HFFc6 (cell line): ENCODE measurements around the gene CDH18. TPM values are rescaled to one million over a fixed set of nuclear protein-coding genes. Genes with fewer than 3 reads are reported as not detected.
"Not testable (repeated sequence)": the region's sequence is repeated elsewhere in the genome, so short reads cannot be mapped to it uniquely, and the experiment has no call there.

Experiments used
- DNase-seq: peaks from one replicate; pipeline ENCODE4 v3.0.0-alpha.2; 2018
- H3K27ac Mint-ChIP-seq: 2 replicates; pipeline ENCODE4 v1.8.0; 2020; ENCODE audit warnings: mild to moderate bottlenecking, mixed read lengths
- H3K27me3 Mint-ChIP-seq: 2 replicates; pipeline ENCODE4 v1.8.0; 2021; ENCODE audit warnings: mild to moderate bottlenecking, moderate library complexity, mixed read lengths; ENCODE audit not compliant: insufficient read depth
- H3K36me3 Mint-ChIP-seq: 2 replicates; pipeline ENCODE4 v1.8.0; 2021; ENCODE audit warnings: low read depth, mixed read lengths
- H3K4me1 Mint-ChIP-seq: 2 replicates; pipeline ENCODE4 v1.8.0; 2020; ENCODE audit warnings: low read depth, mixed read lengths
- H3K4me3 Mint-ChIP-seq: 2 replicates; pipeline ENCODE4 v1.8.0; 2020; ENCODE audit warnings: mild to moderate bottlenecking, moderate library complexity, mixed read lengths
- H3K9me3 Mint-ChIP-seq: 2 replicates; pipeline ENCODE4 v1.8.0; 2020; ENCODE audit warnings: mild to moderate bottlenecking, mixed read lengths
- CTCF ChIP-seq: fragments of 200-600 bp; sonication (generic); IDR thresholded peaks from 2 replicates; pipeline ENCODE4 v1.5.0; 2021; ENCODE audit warnings: antibody characterized with exemption, mild to moderate bottlenecking
- total RNA-seq, 6 experiments: library from RNA; stranded (reverse); fragmentation: NEBNext Ultra II Directional; extraction: Animal tissue kit (Norgen Biotek cat#: 25700); gene quantifications; 2 replicates in 1 of 6; 3 replicates in 5 of 6; pipeline ENCODE4 v1.2.3, GENCODE V29; 2021

CDH18 gene
- total RNA-seq, 6 experiments from 2014 or later, result 0.38 to 0.72 (median 0.58) TPM; not detected in 1

GRCh38 chr5:19802686-19803085 is 185.3 kb downstream of the CDH18 start:
- no peaks in the 10 kb centered on the region for H3K27me3 Mint-ChIP-seq
- no peak for TF ChIP-seq CTCF
- H3K36me3 Mint-ChIP-seq, result no peaks in the 10 kb centered on the region
- peak overlapping the region; percentile 54; the same call in 1 of the 2 replicates for H3K4me3 Mint-ChIP-seq
- DNase-seq, result no peak
- no peaks in the 10 kb centered on the region; the same call in 1 of the 2 replicates for H3K4me1 Mint-ChIP-seq
- no peak overlapping the region for H3K27ac Mint-ChIP-seq
- no peaks in the 10 kb centered on the region for H3K9me3 Mint-ChIP-seq

- TF ChIP-seq CTCF, result peak; percentile 77
- peak; percentile 67 for DNase-seq
These were observed 192.8 kb downstream of the CDH18 start for GRCh38 chr5:19795218-19795617.

GRCh38 chr5:19790829-19791466 is 197.1 kb downstream of the CDH18 start:
- TF ChIP-seq CTCF, result no peak
- H3K9me3 Mint-ChIP-seq, result no peaks in the 10 kb centered on the region
- H3K4me3 Mint-ChIP-seq, result no peak overlapping the region
- no peak overlapping the region for H3K27ac Mint-ChIP-seq
- DNase-seq, result no peak
- no peaks in the 10 kb centered on the region for H3K36me3 Mint-ChIP-seq
- H3K4me1 Mint-ChIP-seq, result peaks cover 7% of the 10 kb centered on the region
- peaks cover 7% of the 10 kb centered on the region; the same call in 1 of the 2 replicates for H3K27me3 Mint-ChIP-seq

More at GRCh38 chr5:19795218-19795617, 192.8 kb downstream of the CDH18 start:
- H3K4me1 Mint-ChIP-seq, result peaks cover 16% of the 10 kb centered on the region
- no peaks in the 10 kb centered on the region for H3K9me3 Mint-ChIP-seq
- no peak overlapping the region for H3K27ac Mint-ChIP-seq
- no peaks in the 10 kb centered on the region for H3K36me3 Mint-ChIP-seq
- H3K4me3 Mint-ChIP-seq, result no peak overlapping the region
- peaks cover 7% of the 10 kb centered on the region; the same call in 1 of the 2 replicates for H3K27me3 Mint-ChIP-seq

- TF ChIP-seq CTCF, result no peak
- no peaks in the 10 kb centered on the region for H3K9me3 Mint-ChIP-seq
- no peak overlapping the region for H3K4me3 Mint-ChIP-seq
- H3K36me3 Mint-ChIP-seq, result no peaks in the 10 kb centered on the region
- no peak for DNase-seq
- H3K27ac Mint-ChIP-seq, result no peak overlapping the region
- H3K4me1 Mint-ChIP-seq, result no peaks in the 10 kb centered on the region
- H3K27me3 Mint-ChIP-seq, result no peaks in the 10 kb centered on the region
These were observed 205.4 kb downstream of the CDH18 start for GRCh38 chr5:19782566-19782965.

- DNase-seq, result no peak
- Mint-ChIP-seq H3K9me3 (no peaks in the 10 kb centered on the region), H3K4me3 (no peak overlapping the region), H3K27ac (no peak overlapping the region), H3K4me1 (no peaks in the 10 kb centered on the region), H3K27me3 (no peaks in the 10 kb centered on the region; the same call in 1 of the 2 replicates), H3K36me3 (no peaks in the 10 kb centered on the region)
- no peak for TF ChIP-seq CTCF
These were observed 210.6 kb downstream of the CDH18 start for GRCh38 chr5:19777363-19777762.

- not testable (repeated sequence) for H3K4me3 Mint-ChIP-seq, H3K9me3 Mint-ChIP-seq, H3K36me3 Mint-ChIP-seq, H3K27me3 Mint-ChIP-seq, H3K4me1 Mint-ChIP-seq, H3K27ac Mint-ChIP-seq, DNase-seq
These were observed 211.1 kb downstream of the CDH18 start for GRCh38 chr5:19776886-19777285.
